ENCODE measurements around the gene CBFB. TPM values are rescaled to one million over a fixed set of nuclear protein-coding genes. Genes with fewer than 3 reads are reported as not detected.

The CBFB gene
- total and polyA plus RNA-seq, 7 experiments from 2014 or later, result 53.2 to 223 (median 81.2) TPM

- Mint-ChIP-seq H3K9me3 (peaks cover 0 to 2% (median 0%) of the 10 kb centered on the region in 11 donors), H3K27me3 (no peaks in the 10 kb centered on the region), H3K4me3 (peak overlapping the region in 3 of 10 donors; percentile 13 to 94 (median 93)), H3K36me3 (peaks cover 0 to 4% (median 0%) of the 10 kb centered on the region in 5 donors), H3K4me1 (peaks cover 15 to 43% (median 30%) of the 10 kb centered on the region in 7 donors), H3K27ac (no peak overlapping the region)
- Histone ChIP-seq H3K9me3 (ENCODE audit: control insufficient read depth in 2 of 3, low read length in 3 of 3) (no peaks in the 10 kb centered on the region), H3K36me3 (ENCODE audit: control insufficient read depth in 2 of 3, insufficient read depth in 3 of 3, low read length in 3 of 3) (peaks cover 0 to 4% (median 0%) of the 10 kb centered on the region in 3 experiments), H3K4me1 (ENCODE audit: control insufficient read depth in 2 of 2, insufficient read depth in 2 of 2, low read length in 2 of 2) (peaks cover 9 to 11% of the 10 kb centered on the region in 2 donors), H3K27ac (ENCODE audit: low read depth, low read length) (no peak overlapping the region), H3K27me3 (ENCODE audit: control insufficient read depth in 2 of 2, insufficient read depth in 2 of 2, low read length in 2 of 2) (no peaks in the 10 kb centered on the region), H3K4me3 (ENCODE audit: low read length) (no peak overlapping the region)
- intact Hi-C loops (cut with micrococcal nuclease), result loop anchor here (2.0 kb wide), 5 partner anchors 42 to 132 kb away; partner anchors contain the start of genes B3GNT9 (in 1 of the 2) and MATCAP1 (in 1 of the 2)
- ChIA-PET POLR2A (interaction anchor here (0.8 kb wide), 1 partner anchor 94 kb away, joined by 3 read pairs; no protein-coding TSS in a partner anchor), CTCF (no interaction called here)
- DNase-seq (no peak), ATAC-seq (no peak)
Observed at GRCh38 chr16:67108489-67108888, 79.5 kb downstream of the CBFB start.

GRCh38 chr16:67108931-67109406 is 80.0 kb downstream of the CBFB start:
- Mint-ChIP-seq H3K27ac (peak overlapping the region in 7 of 9 donors; percentile 81 to 95 (median 87)), H3K4me1 (peaks cover 15 to 43% (median 30%) of the 10 kb centered on the region in 7 donors), H3K9me3 (peaks cover 0 to 2% (median 0%) of the 10 kb centered on the region in 11 donors), H3K27me3 (no peaks in the 10 kb centered on the region), H3K4me3 (peak overlapping the region; percentile 91 to 96 (median 94)), H3K36me3 (peaks cover 0 to 4% (median 0%) of the 10 kb centered on the region in 5 donors)
- Histone ChIP-seq H3K27ac (ENCODE audit: low read depth, low read length) (peak overlapping the region; percentile 78), H3K4me1 (ENCODE audit: control insufficient read depth in 2 of 2, insufficient read depth in 2 of 2, low read length in 2 of 2) (peaks cover 9 to 11% of the 10 kb centered on the region in 2 donors), H3K9me3 (ENCODE audit: control insufficient read depth in 2 of 3, low read length in 3 of 3) (no peaks in the 10 kb centered on the region), H3K4me3 (ENCODE audit: low read length) (peak overlapping the region; percentile 91), H3K27me3 (ENCODE audit: control insufficient read depth in 2 of 2, insufficient read depth in 2 of 2, low read length in 2 of 2) (no peaks in the 10 kb centered on the region), H3K36me3 (ENCODE audit: control insufficient read depth in 2 of 3, insufficient read depth in 3 of 3, low read length in 3 of 3) (peaks cover 0 to 4% (median 0%) of the 10 kb centered on the region in 3 experiments)
- ChIA-PET POLR2A (interaction anchor here (0.8 kb wide), 1 partner anchor 47 kb away, joined by 3 read pairs; no protein-coding TSS in a partner anchor), CTCF (interaction anchor here (1.1 kb wide), 1 partner anchor 130 kb away, joined by 3 read pairs; no protein-coding TSS in a partner anchor)
- no peak for ATAC-seq
- peak in 1 of 9 donors; percentile 7 for DNase-seq
- intact Hi-C loops (cut with micrococcal nuclease), result loop anchor here (1.0 to 2.0 kb wide), 12 partner anchors 42 to 175 kb away; partner anchors contain the start of genes B3GNT9 (in 1 of the 2), CBFB (in 1 of the 2), CIAO2B (in 1 of the 2) and FBXL8 (in 1 of the 2)

GRCh38 chr16:67109407-67110135 is 80.6 kb downstream of the CBFB start, which contains the start of gene PHAF1:
Gene PHAF1, plus strand, starts transcription at chr16:67109941. Its CDS starts 235 bp downstream, at chr16:67110176.
- Mint-ChIP-seq H3K4me3 (peak within 1 kb of the TSS; percentile 91 to 96 (median 94)), H3K9me3 (peaks cover 0 to 2% (median 0%) of the 10 kb centered on the region in 11 donors), H3K36me3 (peaks cover 0 to 4% (median 0%) of the 10 kb centered on the region in 5 donors), H3K4me1 (peaks cover 19 to 43% (median 31%) of the 10 kb centered on the region in 7 donors), H3K27ac (peak within 1 kb of the TSS; percentile 81 to 95 (median 87)), H3K27me3 (no peaks in the 10 kb centered on the region)
- Histone ChIP-seq H3K4me3 (ENCODE audit: low read length) (peak within 1 kb of the TSS; percentile 91), H3K4me1 (ENCODE audit: control insufficient read depth in 2 of 2, insufficient read depth in 2 of 2, low read length in 2 of 2) (peaks cover 9 to 11% of the 10 kb centered on the region in 2 donors), H3K27ac (ENCODE audit: low read depth, low read length) (peak within 1 kb of the TSS; percentile 78), H3K36me3 (ENCODE audit: control insufficient read depth in 2 of 3, insufficient read depth in 3 of 3, low read length in 3 of 3) (peaks cover 0 to 4% (median 0%) of the 10 kb centered on the region in 3 experiments), H3K9me3 (ENCODE audit: control insufficient read depth in 2 of 3, low read length in 3 of 3) (no peaks in the 10 kb centered on the region), H3K27me3 (ENCODE audit: control insufficient read depth in 2 of 2, insufficient read depth in 2 of 2, low read length in 2 of 2) (no peaks in the 10 kb centered on the region)
- ChIA-PET CTCF (interaction anchor here (1.1 kb wide), 1 partner anchor 131 kb away, joined by 3 read pairs; no protein-coding TSS in a partner anchor), POLR2A (interaction anchor here (0.6 to 1.0 kb wide), 3 partner anchors 46 to 81 kb away, joined by 3 read pairs; partner anchors contain the start of gene HSF4)
- intact Hi-C loops (cut with micrococcal nuclease), result loop anchor here (1.0 to 2.0 kb wide), 12 partner anchors 41 to 175 kb away; partner anchors contain the start of genes B3GNT9 (in 1 of the 2), CBFB (in 1 of the 2), CIAO2B (in 1 of the 2) and FBXL8 (in 1 of the 2)
- ATAC-seq (peak; percentile 95), DNase-seq (peak; percentile 93 to 99 (median 97))

DNA sequence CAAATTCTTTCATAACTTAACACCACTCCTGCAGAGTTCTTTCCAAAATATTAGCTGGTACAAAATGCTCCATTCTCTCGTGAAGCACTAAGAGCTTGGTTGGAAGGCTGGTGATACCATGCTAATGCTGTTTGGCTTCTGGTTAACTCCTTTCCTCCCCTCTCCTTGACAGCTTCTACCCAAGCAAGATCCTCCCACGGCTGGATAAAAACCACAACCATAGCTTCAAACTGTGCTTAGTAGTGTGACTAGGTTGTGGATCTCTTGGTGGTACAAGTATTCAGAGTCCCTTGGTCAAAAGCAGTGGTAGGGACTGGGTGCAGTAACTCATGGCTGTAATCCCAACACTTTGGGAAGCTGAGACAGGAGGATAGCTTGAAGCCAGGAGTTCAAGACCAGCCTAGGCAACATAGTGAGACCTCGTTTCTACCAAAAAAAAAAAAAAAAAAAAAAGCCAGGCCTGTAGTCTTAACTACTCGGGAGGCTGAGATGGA is 83.0 kb downstream of the CBFB start:
- H3K4me1 Mint-ChIP-seq, result peaks cover 35 to 65% (median 42%) of the 10 kb centered on the region in 7 donors
- no peak overlapping the region for H3K4me3 ChIP-seq (ENCODE audit: low read length)
- no peaks in the 10 kb centered on the region for H3K9me3 ChIP-seq (ENCODE audit: control insufficient read depth in 2 of 3, low read length in 3 of 3)
- DNase-seq (no peak), ATAC-seq (no peak)
- intact Hi-C loops (cut with micrococcal nuclease), result no loop called here
- no peak overlapping the region for H3K27ac ChIP-seq (ENCODE audit: low read depth, low read length)
- POLR2A ChIA-PET, result interaction anchor here (1.0 to 1.1 kb wide), 2 partner anchors 8 to 94 kb away, joined by 3 read pairs; no protein-coding TSS in a partner anchor
- H3K9me3 Mint-ChIP-seq, result peaks cover 0 to 2% (median 0%) of the 10 kb centered on the region in 11 donors
- H3K4me1 ChIP-seq (ENCODE audit: control insufficient read depth in 2 of 2, insufficient read depth in 2 of 2, low read length in 2 of 2), result peaks cover 9 to 11% of the 10 kb centered on the region in 2 donors
- CTCF ChIA-PET, result interaction anchor here (1.2 kb wide), 2 partner anchors 43 to 94 kb away, joined by 3 to 4 read pairs; no protein-coding TSS in a partner anchor
- peak overlapping the region in 5 of 10 donors; percentile 25 to 95 (median 91) for H3K4me3 Mint-ChIP-seq
- no peaks in the 10 kb centered on the region for H3K27me3 Mint-ChIP-seq
- H3K27ac Mint-ChIP-seq, result peak overlapping the region in 4 of 9 donors; percentile 12 to 85 (median 43)
- H3K36me3 ChIP-seq (ENCODE audit: control insufficient read depth in 2 of 3, insufficient read depth in 3 of 3, low read length in 3 of 3), result peaks cover 0 to 11% (median 0%) of the 10 kb centered on the region in 3 experiments
- peaks cover 0 to 4% (median 0%) of the 10 kb centered on the region in 5 donors for H3K36me3 Mint-ChIP-seq
- H3K27me3 ChIP-seq (ENCODE audit: control insufficient read depth in 2 of 2, insufficient read depth in 2 of 2, low read length in 2 of 2), result no peaks in the 10 kb centered on the region

DNA sequence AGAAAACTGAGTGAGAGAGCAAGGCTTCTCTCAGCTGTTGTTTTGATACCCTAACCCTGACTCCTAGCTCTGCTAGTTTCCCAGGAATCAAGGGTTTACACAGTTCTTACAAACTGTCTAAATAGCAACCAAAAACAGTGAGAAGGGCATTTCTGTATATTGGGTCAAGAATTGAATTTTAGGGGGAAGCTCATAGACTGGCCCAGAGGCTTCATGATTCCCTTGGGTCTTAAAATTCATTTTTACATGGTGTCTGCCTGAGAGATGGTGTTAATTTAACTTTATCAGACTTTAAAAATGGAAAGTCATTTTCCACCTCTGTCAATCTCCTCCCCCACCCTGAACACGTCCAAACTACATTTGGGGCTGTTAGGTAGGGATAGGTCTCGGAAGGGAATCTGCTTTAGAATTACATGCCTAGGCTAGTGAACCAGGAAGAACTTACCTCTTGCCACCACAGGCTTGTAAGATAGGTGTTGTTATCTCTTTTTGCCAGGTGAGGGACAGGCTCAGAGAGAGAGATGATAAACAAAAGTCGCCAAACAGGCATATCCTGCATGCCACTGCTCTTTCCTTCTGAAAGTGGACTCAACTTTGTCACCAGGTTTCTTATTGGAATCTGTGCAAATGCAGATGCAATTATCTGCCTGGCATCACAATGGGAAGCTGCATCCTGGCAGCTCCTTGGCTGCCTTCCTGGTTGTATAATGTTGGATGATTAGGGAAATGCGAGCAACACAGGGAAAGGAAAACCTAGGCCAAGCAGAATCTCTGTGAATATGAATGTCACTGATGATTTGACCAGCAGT is 83.8 kb downstream of the CBFB start:
- intact Hi-C loops (cut with micrococcal nuclease), result no loop called here
- ChIA-PET CTCF (interaction anchor here (0.6 kb wide), 1 partner anchor 578 kb away, joined by 3 read pairs; no protein-coding TSS in a partner anchor), POLR2A (interaction anchor here (0.5 to 0.6 kb wide), 2 partner anchors 93 to 375 kb away, joined by 3 read pairs; no protein-coding TSS in a partner anchor)
- H3K4me3 Mint-ChIP-seq, result no peak overlapping the region
- H3K9me3 Mint-ChIP-seq, result peaks cover 0 to 2% (median 0%) of the 10 kb centered on the region in 11 donors
- H3K27ac Mint-ChIP-seq, result peak overlapping the region in 3 of 9 donors; percentile 32 to 53 (median 33)
- no peaks in the 10 kb centered on the region for H3K27me3 ChIP-seq (ENCODE audit: control insufficient read depth in 2 of 2, insufficient read depth in 2 of 2, low read length in 2 of 2)
- H3K4me1 Mint-ChIP-seq, result peaks cover 35 to 65% (median 44%) of the 10 kb centered on the region in 7 donors
- no peak overlapping the region for H3K27ac ChIP-seq (ENCODE audit: low read depth, low read length)
- H3K9me3 ChIP-seq (ENCODE audit: control insufficient read depth in 2 of 3, low read length in 3 of 3), result no peaks in the 10 kb centered on the region
- H3K36me3 Mint-ChIP-seq, result peaks cover 0 to 4% (median 0%) of the 10 kb centered on the region in 5 donors
- no peak for ATAC-seq
- H3K4me1 ChIP-seq (ENCODE audit: control insufficient read depth in 2 of 2, insufficient read depth in 2 of 2, low read length in 2 of 2), result peaks cover 9 to 11% of the 10 kb centered on the region in 2 donors
- no peak for DNase-seq
- H3K4me3 ChIP-seq (ENCODE audit: low read length), result no peak overlapping the region
- peaks cover 0 to 11% (median 0%) of the 10 kb centered on the region in 3 experiments for H3K36me3 ChIP-seq (ENCODE audit: control insufficient read depth in 2 of 3, insufficient read depth in 3 of 3, low read length in 3 of 3)
- H3K27me3 Mint-ChIP-seq, result no peaks in the 10 kb centered on the region
